HG03196 (cell line): ENCODE data around the gene ORAI2.
"Not testable (repeated sequence)": the region's sequence is repeated elsewhere in the genome, so short reads cannot be mapped to it uniquely, and the experiment has no call there.

Experiments used
- ATAC-seq: cut with Tn5 transposase; IDR thresholded peaks from one replicate; pipeline ENCODE4 v1.9.1; 2021; ENCODE audit not compliant: unreplicated experiment

ORAI2 gene

GRCh38 chr7:102468478-102469350 is 35.3 kb downstream of the ORAI2 start:
- no peak for ATAC-seq

GRCh38 chr7:102469351-102469971 is 36.1 kb downstream of the ORAI2 start:
- no peak for ATAC-seq

GRCh38 chr7:102469972-102470825 is 36.8 kb downstream of the ORAI2 start:
- no peak for ATAC-seq

- no peak for ATAC-seq
Observed at GRCh38 chr7:102471791-102472125, 38.4 kb downstream of the ORAI2 start.

- ATAC-seq: no peak
Observed at GRCh38 chr7:102472126-102473041, 39.0 kb downstream of the ORAI2 start.

- ATAC-seq: no peak
Observed at GRCh38 chr7:102473271-102473991, 40.1 kb downstream of the ORAI2 start.

GRCh38 chr7:102474116-102474515 is 40.7 kb downstream of the ORAI2 start:
- not testable (repeated sequence) for ATAC-seq

- ATAC-seq: not testable (repeated sequence)
Observed at GRCh38 chr7:102474736-102475435, 41.5 kb downstream of the ORAI2 start.

- peak; percentile 82 for ATAC-seq
Observed at GRCh38 chr7:102478314-102479208, 45.2 kb downstream of the ORAI2 start, which contains the start of gene POLR2J. TSS of gene POLR2J (minus strand) at chr7:102478922. CDS start at chr7:102478860, 62 bp downstream.

- ATAC-seq: peak; percentile 21
Observed at GRCh38 chr7:102479209-102479584, 45.8 kb downstream of the ORAI2 start.

GRCh38 chr7:102479982-102480637 is 46.7 kb downstream of the ORAI2 start:
- not testable (repeated sequence) for ATAC-seq

- ATAC-seq: not testable (repeated sequence)
Observed at GRCh38 chr7:102481962-102482361, 48.6 kb downstream of the ORAI2 start.

- ATAC-seq: not testable (repeated sequence)
Observed at GRCh38 chr7:102484317-102484716, 50.9 kb downstream of the ORAI2 start.

- ATAC-seq: peak; percentile 36
Observed at GRCh38 chr7:102490529-102491075, 57.2 kb downstream of the ORAI2 start.

GRCh38 chr7:102493220-102493935 is 60.0 kb downstream of the ORAI2 start:
- not testable (repeated sequence) for ATAC-seq

- not testable (repeated sequence) for ATAC-seq
Observed at GRCh38 chr7:102494026-102494425, 60.7 kb downstream of the ORAI2 start.
